Lung (tissue), 12 donors: ENCODE measurements around the gene PTPN14. TPM values are rescaled to one million over a fixed set of nuclear protein-coding genes. Genes with fewer than 3 reads are reported as not detected.
"Not testable (repeated sequence)": the region's sequence is repeated elsewhere in the genome, so short reads cannot be mapped to it uniquely, and the experiment has no call there.

Source experiments
- ATAC-seq: fragments of 200-7000 bp; cut with Tn5 transposase; one replicate; pipeline ENCODE4 v1.9.1; 2020; ENCODE audit warnings: moderate number of reproducible peaks; ENCODE audit not compliant: insufficient read depth, low FRiP score
- DNase-seq, 3 donors: peaks; one replicate each; pipeline ENCODE4 v3.0.0-alpha.2; 2013 to 2017
- H3K27ac ChIP-seq, 2 donors: one replicate each; pipeline ENCODE4 v1.5.1; 2013; ENCODE audit warnings: mild to moderate bottlenecking in 2 of 2, moderate library complexity in 2 of 2, control low read depth in 1 of 2, inconsistent platforms in 1 of 2, low read depth in 1 of 2, low read length in 1 of 2
- H3K27me3 ChIP-seq, 3 donors: one replicate each; pipeline ENCODE4 v1.5.1; 2013; ENCODE audit warnings: low read length in 2 of 3; ENCODE audit not compliant: control insufficient read depth in 3 of 3, insufficient read depth in 3 of 3
- H3K36me3 ChIP-seq, 4 donors: one replicate each; pipeline ENCODE4 v1.5.1; 2013; ENCODE audit warnings: low read length in 4 of 4, mild to moderate bottlenecking in 1 of 4, moderate library complexity in 1 of 4; ENCODE audit not compliant: control insufficient read depth in 4 of 4, insufficient read depth in 4 of 4
- H3K4me1 ChIP-seq, 5 donors: one replicate each; pipeline ENCODE4 v1.5.1; 2013; ENCODE audit warnings: low read length in 5 of 5, mild to moderate bottlenecking in 2 of 5, moderate library complexity in 1 of 5; ENCODE audit not compliant: control insufficient read depth in 5 of 5, insufficient read depth in 5 of 5
- H3K4me3 ChIP-seq: one replicate; pipeline ENCODE4 v1.5.1; 2013; ENCODE audit warnings: mild to moderate bottlenecking, control low read depth, moderate library complexity
- H3K9ac ChIP-seq, 2 donors: one replicate each; pipeline ENCODE4 v1.5.1; 2013; ENCODE audit warnings: low read length in 2 of 2, control low read depth in 1 of 2; ENCODE audit not compliant: insufficient read depth in 1 of 2
- H3K9me3 ChIP-seq, 4 donors: one replicate each; pipeline ENCODE4 v1.5.1; 2013; ENCODE audit warnings: low read length in 3 of 4, mild to moderate bottlenecking in 1 of 4, moderate library complexity in 1 of 4; ENCODE audit not compliant: control insufficient read depth in 4 of 4, insufficient read depth in 3 of 4
- WGBS, 2 donors: extraction: QIAGEN DNeasy Blood & Tissue Kit; methylation state at CpG; one replicate each; pipeline ENCODE4 v1.1.7; 2013; 5-methylcytosine and 5-hydroxymethylcytosine counted together
- polyA plus RNA-seq, 2 donors: library from polyadenylated mRNA; stranded (reverse); fragments of 200-250 nt; gene quantifications; one replicate each; pipeline ENCODE4 v1.2.1, GENCODE V29; 2013
- total RNA-seq, 2 donors: library from RNA; depleted of rRNA in 1 of 2; stranded (reverse); fragments of >200 nt in 1 of 2; gene quantifications; one replicate each; pipeline ENCODE4 v1.2.1, GENCODE V29; 2014 to 2021
- TF ChIP-seq, protein P1 (sequence below): IDR thresholded peaks from 2 replicates; pipeline ENCODE4 v1.5.1; 2012; ENCODE audit warnings: mild to moderate bottlenecking; ENCODE audit errors: control extremely low read depth, extremely low read depth
- donor health status: control.
- donor health status: control.
- donor health status: Bipolar disorder and iron deficiency.
- donor health status: healthy.
- donor health status: DM: yes; HTN: yes; CAD: no.

PTPN14 gene
- total and polyA plus RNA-seq, 4 donors = 4.4 to 43.2 (median 15.2) TPM

- Histone ChIP-seq H3K27me3 (no peaks in the 10 kb centered on the region), H3K9ac (no peak overlapping the region), H3K4me3 (no peak overlapping the region), H3K4me1 (peaks cover 0 to 18% (median 0%) of the 10 kb centered on the region in 5 donors), H3K27ac (no peak overlapping the region), H3K9me3 (no peaks in the 10 kb centered on the region), H3K36me3 (no peaks in the 10 kb centered on the region)
- WGBS, 2 donors = 88 to 89% methylated on average over 9 of the region's 9 CpGs
- TF ChIP-seq, protein P1, sequence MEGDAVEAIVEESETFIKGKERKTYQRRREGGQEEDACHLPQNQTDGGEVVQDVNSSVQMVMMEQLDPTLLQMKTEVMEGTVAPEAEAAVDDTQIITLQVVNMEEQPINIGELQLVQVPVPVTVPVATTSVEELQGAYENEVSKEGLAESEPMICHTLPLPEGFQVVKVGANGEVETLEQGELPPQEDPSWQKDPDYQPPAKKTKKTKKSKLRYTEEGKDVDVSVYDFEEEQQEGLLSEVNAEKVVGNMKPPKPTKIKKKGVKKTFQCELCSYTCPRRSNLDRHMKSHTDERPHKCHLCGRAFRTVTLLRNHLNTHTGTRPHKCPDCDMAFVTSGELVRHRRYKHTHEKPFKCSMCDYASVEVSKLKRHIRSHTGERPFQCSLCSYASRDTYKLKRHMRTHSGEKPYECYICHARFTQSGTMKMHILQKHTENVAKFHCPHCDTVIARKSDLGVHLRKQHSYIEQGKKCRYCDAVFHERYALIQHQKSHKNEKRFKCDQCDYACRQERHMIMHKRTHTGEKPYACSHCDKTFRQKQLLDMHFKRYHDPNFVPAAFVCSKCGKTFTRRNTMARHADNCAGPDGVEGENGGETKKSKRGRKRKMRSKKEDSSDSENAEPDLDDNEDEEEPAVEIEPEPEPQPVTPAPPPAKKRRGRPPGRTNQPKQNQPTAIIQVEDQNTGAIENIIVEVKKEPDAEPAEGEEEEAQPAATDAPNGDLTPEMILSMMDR = no peak
- DNase-seq = no peak
- ATAC-seq = no peak
Measured at GRCh38 chr1:214492401-214493075, 58.9 kb downstream of the PTPN14 start.

- Histone ChIP-seq H3K4me3 (no peak overlapping the region), H3K27me3 (no peaks in the 10 kb centered on the region), H3K4me1 (peaks cover 0 to 18% (median 0%) of the 10 kb centered on the region in 5 donors), H3K27ac (no peak overlapping the region), H3K9ac (no peak overlapping the region), H3K9me3 (no peaks in the 10 kb centered on the region), H3K36me3 (no peaks in the 10 kb centered on the region)
- no peak for DNase-seq
- no peak for ATAC-seq
- TF ChIP-seq, protein P1 = no peak
- 81% methylated on average over 5 of the region's 5 CpGs for WGBS, 2 donors
Measured at GRCh38 chr1:214491468-214492146, 59.8 kb downstream of the PTPN14 start.

DNA sequence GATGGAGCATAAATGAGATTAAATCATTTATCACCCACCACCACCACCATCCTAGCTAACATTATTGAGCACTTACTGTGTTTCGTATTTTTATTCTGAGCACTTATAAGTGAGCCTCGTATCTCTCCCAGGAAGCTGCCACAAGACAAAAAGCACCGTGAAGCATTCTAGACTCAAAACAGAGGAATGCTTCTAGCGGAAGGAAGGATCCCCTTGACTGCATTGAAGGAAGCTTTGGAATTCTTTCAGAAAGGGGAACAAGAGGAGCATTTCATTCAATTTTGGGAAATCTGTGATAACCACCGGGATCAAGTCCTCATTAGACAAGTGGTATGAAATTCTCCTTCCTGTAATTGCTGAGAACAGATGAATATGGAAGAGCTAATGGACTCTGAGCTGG, 66.3 kb downstream of the PTPN14 start:
- H3K9me3 ChIP-seq = no peaks in the 10 kb centered on the region
- no peak overlapping the region for H3K4me3 ChIP-seq
- H3K36me3 ChIP-seq = peaks cover 0 to 2% (median 0%) of the 10 kb centered on the region in 4 donors
- TF ChIP-seq, protein P1 = no peak
- H3K27me3 ChIP-seq = no peaks in the 10 kb centered on the region
- WGBS, 2 donors = 75 to 78% methylated on average over 5 of the region's 5 CpGs
- DNase-seq (no peak), ATAC-seq (no peak)
- no peak overlapping the region for H3K27ac ChIP-seq
- no peak overlapping the region for H3K9ac ChIP-seq
- peaks cover 0 to 5% (median 0%) of the 10 kb centered on the region in 5 donors for H3K4me1 ChIP-seq

GRCh38 chr1:214483180-214483579, 68.2 kb downstream of the PTPN14 start:
- not testable (repeated sequence) for H3K27ac ChIP-seq, H3K9me3 ChIP-seq, H3K4me3 ChIP-seq, DNase-seq, H3K4me1 ChIP-seq, ATAC-seq, H3K27me3 ChIP-seq, H3K36me3 ChIP-seq, H3K9ac ChIP-seq
- WGBS, 2 donors = 86 to 89% methylated on average over 13 of the region's 13 CpGs

DNA sequence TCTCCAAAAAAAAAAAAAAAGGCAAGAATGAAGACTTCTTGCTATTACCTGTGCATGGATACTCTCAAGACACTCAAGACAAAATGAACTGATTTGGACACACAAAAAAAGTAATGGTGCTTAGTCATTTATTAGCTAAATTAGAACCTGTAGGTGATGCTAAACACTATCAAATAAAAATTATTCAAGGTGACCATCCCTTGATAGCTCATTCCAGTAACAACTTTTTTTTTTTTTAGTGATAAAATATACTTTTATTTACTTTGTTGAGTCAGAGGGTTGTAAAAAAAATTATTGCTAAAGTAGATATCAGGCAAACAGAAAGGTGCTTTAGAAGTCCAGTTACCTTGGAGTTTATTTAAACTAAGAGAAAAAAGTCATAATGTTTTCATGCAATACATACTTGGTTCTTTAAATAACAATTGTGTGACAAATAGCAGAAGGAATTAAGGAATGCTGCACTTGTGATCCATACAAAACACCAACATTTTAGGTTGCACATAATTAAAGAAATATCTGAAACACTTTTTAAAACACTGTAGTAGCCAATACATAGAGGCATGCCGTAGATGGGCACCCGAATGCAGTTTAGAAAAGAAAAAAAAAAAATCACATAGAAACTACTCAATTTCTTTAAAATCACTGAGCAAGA, 69.3 kb downstream of the PTPN14 start:
- not testable (repeated sequence) for H3K4me3 ChIP-seq, H3K4me1 ChIP-seq, H3K27me3 ChIP-seq, H3K9me3 ChIP-seq, H3K36me3 ChIP-seq, H3K27ac ChIP-seq, DNase-seq, H3K9ac ChIP-seq, ATAC-seq
- 30 to 41% methylated on average over 2 of the region's 2 CpGs for WGBS, 2 donors
